ENCODE measurements around the gene LAMB3.

GRCh38 chr1:209643285-209644020, 8.8 kb downstream of the LAMB3 start:
- no peak for TF ChIP-seq CTCF (IDR thresholded peaks at IDR 0.05)
- TF ChIP-seq ZFX (IDR thresholded peaks at IDR 0.05; ENCODE audit: borderline replicate concordance): no peak

Measured in 22Rv1 (cell line).